Sigmoid colon (tissue), 7 donors: Measurements from ENCODE around the gene RASGRP2. TPM values are rescaled to one million over a fixed set of nuclear protein-coding genes. Genes with fewer than 3 reads are reported as not detected.
A peak's percentile ranks its signal among the peaks of the same experiment; 100 is the strongest.

ENCODE experiments used
- DNase-seq: peaks from one replicate; pipeline ENCODE4 v3.0.0-alpha.2; 2019
- H3K27ac ChIP-seq, 4 donors: fragments of 200-600 bp; sonication (generic); one replicate each; pipeline ENCODE4 v1.5.1; 2016 to 2019; ENCODE audit warnings: mild to moderate bottlenecking in 1 of 4
- H3K27me3 ChIP-seq, 3 donors: fragments of 200-600 bp; sonication (generic); one replicate each; pipeline ENCODE4 v1.5.1; 2019; ENCODE audit warnings: mild to moderate bottlenecking in 1 of 3
- H3K36me3 ChIP-seq, 4 donors: fragments of 200-600 bp; sonication (generic); one replicate each; pipeline ENCODE4 v1.5.1; 2016 to 2019
- H3K4me1 ChIP-seq, 4 donors: fragments of 200-600 bp; sonication (generic); one replicate each; pipeline ENCODE4 v1.5.1; 2017 to 2019
- H3K4me3 ChIP-seq, 4 donors: fragments of 200-600 bp; sonication (generic); one replicate each; pipeline ENCODE4 v1.5.1; 2017 to 2019; ENCODE audit warnings: mild to moderate bottlenecking in 2 of 4, moderate library complexity in 1 of 4
- H3K9me3 ChIP-seq, 4 donors: fragments of 200-600 bp in 3 of 4; sonication (generic) in 3 of 4; one replicate each; pipeline versions ENCODE4 v1.5.1 to v1.6.1; 2013 to 2019
- EP300 ChIP-seq, 4 donors: sonication (generic); formaldehyde crosslinking; IDR thresholded peaks; one replicate each; pipeline ENCODE4 v1.6.1; 2017; ENCODE audit warnings: antibody characterized with exemption in 4 of 4
- POLR2A ChIP-seq, 2 donors: fragments of 450-650 bp; IDR thresholded peaks; one replicate each; pipeline ENCODE4 v1.6.1; 2016; ENCODE audit warnings: antibody characterized with exemption in 2 of 2, mild to moderate bottlenecking in 2 of 2, moderate library complexity in 2 of 2
- POLR2AphosphoS5 ChIP-seq, 4 donors: sonication (generic); formaldehyde crosslinking; IDR thresholded peaks; one replicate each; pipeline ENCODE4 v1.6.1; 2017; ENCODE audit warnings: antibody characterized with exemption in 4 of 4
- WGBS, 2 donors: extraction: QIAGEN DNeasy Blood & Tissue Kit; methylation state at CpG; one replicate each; pipeline ENCODE4 v1.1.7; 2013; 5-methylcytosine and 5-hydroxymethylcytosine counted together
- intact Hi-C: fragments of 100-400 bp; cut with DNase I; formaldehyde crosslinking; loops from one replicate; pipeline ENCODE4 v1.15.1; 2023
- polyA plus RNA-seq, 3 donors: library from polyadenylated mRNA; stranded (reverse); fragments of 200-250 nt; gene quantifications; one replicate each; pipeline ENCODE4 v1.2.3, GENCODE V29; 2013
- total RNA-seq, 4 donors: library from RNA; depleted of rRNA; stranded (reverse); fragments of >200 nt; gene quantifications; one replicate each; pipeline ENCODE4 v1.1.0, GENCODE V29; 2016
- TF ChIP-seq, protein P1 (sequence below), 4 experiments: fragments of 450-650 bp in 3 of 4; fragments of 200-600 bp in 1 of 4; IDR thresholded peaks; one replicate each; pipeline ENCODE4 v1.5.1; 2016 to 2019; ENCODE audit warnings: antibody characterized with exemption in 4 of 4, mild to moderate bottlenecking in 3 of 4, moderate library complexity in 2 of 4
- donor health status: healthy with polysubstance abuse.
- donor health status: Bipolar disorder and iron deficiency.
- donor health status: healthy.

The RASGRP2 gene
- total and polyA plus RNA-seq, 7 donors: 2.1 to 101 (median 27.2) TPM

DNA sequence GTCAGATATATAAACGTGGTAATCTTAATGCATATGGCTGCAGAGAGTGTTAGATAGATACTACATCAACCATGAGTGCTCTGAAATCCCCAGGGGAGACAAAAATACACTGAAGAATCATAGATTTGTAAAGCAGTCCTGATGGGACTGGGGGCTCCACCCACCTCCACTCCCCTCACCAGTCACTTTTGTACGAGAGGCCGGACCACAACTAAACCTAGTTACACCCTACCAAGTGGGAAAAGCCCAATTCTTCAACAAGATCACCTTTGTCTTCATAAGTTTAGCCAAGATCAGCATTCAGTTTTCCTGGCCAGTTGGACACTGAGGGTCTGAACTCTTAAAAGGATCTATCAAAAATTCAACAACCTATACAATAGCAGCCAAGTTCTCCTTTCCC is 32.9 kb upstream of the RASGRP2 start:
- Histone ChIP-seq H3K27ac (peak overlapping the region; percentile 99 to 100 (median 100)), H3K4me1 (peaks cover 0 to 60% (median 50%) of the 10 kb centered on the region in 4 donors), H3K9me3 (no peaks in the 10 kb centered on the region), H3K4me3 (peak overlapping the region; percentile 96 to 99 (median 98)), H3K36me3 (peaks cover 30 to 47% (median 39%) of the 10 kb centered on the region in 4 donors), H3K27me3 (no peaks in the 10 kb centered on the region)
- intact Hi-C loops: no loop called here
- WGBS, 2 donors: 10 to 15% methylated on average over 3 of the region's 3 CpGs
- peak; percentile 55 for DNase-seq
- no peak for TF ChIP-seq POLR2A (IDR thresholded peaks at IDR 0.05)
- TF ChIP-seq EP300 (IDR thresholded peaks at IDR 0.05): no peak
- TF ChIP-seq, protein P1, sequence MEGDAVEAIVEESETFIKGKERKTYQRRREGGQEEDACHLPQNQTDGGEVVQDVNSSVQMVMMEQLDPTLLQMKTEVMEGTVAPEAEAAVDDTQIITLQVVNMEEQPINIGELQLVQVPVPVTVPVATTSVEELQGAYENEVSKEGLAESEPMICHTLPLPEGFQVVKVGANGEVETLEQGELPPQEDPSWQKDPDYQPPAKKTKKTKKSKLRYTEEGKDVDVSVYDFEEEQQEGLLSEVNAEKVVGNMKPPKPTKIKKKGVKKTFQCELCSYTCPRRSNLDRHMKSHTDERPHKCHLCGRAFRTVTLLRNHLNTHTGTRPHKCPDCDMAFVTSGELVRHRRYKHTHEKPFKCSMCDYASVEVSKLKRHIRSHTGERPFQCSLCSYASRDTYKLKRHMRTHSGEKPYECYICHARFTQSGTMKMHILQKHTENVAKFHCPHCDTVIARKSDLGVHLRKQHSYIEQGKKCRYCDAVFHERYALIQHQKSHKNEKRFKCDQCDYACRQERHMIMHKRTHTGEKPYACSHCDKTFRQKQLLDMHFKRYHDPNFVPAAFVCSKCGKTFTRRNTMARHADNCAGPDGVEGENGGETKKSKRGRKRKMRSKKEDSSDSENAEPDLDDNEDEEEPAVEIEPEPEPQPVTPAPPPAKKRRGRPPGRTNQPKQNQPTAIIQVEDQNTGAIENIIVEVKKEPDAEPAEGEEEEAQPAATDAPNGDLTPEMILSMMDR (IDR thresholded peaks at IDR 0.05): no peak
- TF ChIP-seq POLR2AphosphoS5 (IDR thresholded peaks at IDR 0.05): no peak

- H3K27ac ChIP-seq: peak overlapping the region in 3 of 4 donors; percentile 99 to 100 (median 100)
- intact Hi-C loops: no loop called here
- TF ChIP-seq POLR2AphosphoS5 (IDR thresholded peaks at IDR 0.05) (no peak), POLR2A (IDR thresholded peaks at IDR 0.05) (no peak), EP300 (IDR thresholded peaks at IDR 0.05) (no peak)
- TF ChIP-seq, protein P1 (IDR thresholded peaks at IDR 0.05): no peak
- H3K4me3 ChIP-seq: peak overlapping the region in 1 of 4 donors; percentile 98
- peaks cover 0 to 65% (median 52%) of the 10 kb centered on the region in 4 donors for H3K4me1 ChIP-seq
- no peak for DNase-seq
- H3K36me3 ChIP-seq: peaks cover 30 to 52% (median 42%) of the 10 kb centered on the region in 4 donors
- no peaks in the 10 kb centered on the region for H3K9me3 ChIP-seq
- H3K27me3 ChIP-seq: no peaks in the 10 kb centered on the region
- 63 to 78% methylated on average over 6 of the region's 6 CpGs for WGBS, 2 donors
Measured at GRCh38 chr11:64776425-64776824, 32.5 kb upstream of the RASGRP2 start.

DNA sequence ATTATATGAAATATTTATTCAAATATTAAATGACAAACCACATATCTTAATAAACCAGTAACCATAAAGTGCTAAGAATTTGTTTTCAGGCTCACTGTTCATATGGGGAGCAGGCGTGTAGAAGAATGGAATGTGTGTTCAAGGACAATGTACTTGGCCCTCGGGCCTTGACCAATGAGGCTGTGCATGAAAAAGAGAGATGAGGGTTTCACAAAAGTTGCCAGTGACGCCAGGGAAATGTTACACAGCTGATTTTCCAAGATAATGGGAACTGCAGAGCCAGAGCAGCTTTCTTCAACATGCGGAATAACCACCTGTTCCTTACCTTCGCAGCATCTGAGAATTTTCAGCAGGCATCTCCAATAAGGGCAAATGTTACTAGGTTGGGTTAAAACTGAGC is 30.2 kb upstream of the RASGRP2 start:
- no peaks in the 10 kb centered on the region for H3K9me3 ChIP-seq
- H3K27ac ChIP-seq: peak overlapping the region in 2 of 4 donors; percentile 14 to 56
- intact Hi-C loops: no loop called here
- peaks cover 47 to 74% (median 64%) of the 10 kb centered on the region in 4 donors for H3K36me3 ChIP-seq
- no peak for DNase-seq
- H3K4me1 ChIP-seq: peaks cover 0 to 66% (median 50%) of the 10 kb centered on the region in 4 donors
- H3K4me3 ChIP-seq: no peak overlapping the region
- H3K27me3 ChIP-seq: no peaks in the 10 kb centered on the region
- TF ChIP-seq EP300 (IDR thresholded peaks at IDR 0.05): no peak
- TF ChIP-seq POLR2A (IDR thresholded peaks at IDR 0.05): no peak
- TF ChIP-seq POLR2AphosphoS5 (IDR thresholded peaks at IDR 0.05): no peak
- whole genome bisulfite sequencing, 2 donors: 78 to 83% methylated on average over 5 of the region's 5 CpGs

DNA sequence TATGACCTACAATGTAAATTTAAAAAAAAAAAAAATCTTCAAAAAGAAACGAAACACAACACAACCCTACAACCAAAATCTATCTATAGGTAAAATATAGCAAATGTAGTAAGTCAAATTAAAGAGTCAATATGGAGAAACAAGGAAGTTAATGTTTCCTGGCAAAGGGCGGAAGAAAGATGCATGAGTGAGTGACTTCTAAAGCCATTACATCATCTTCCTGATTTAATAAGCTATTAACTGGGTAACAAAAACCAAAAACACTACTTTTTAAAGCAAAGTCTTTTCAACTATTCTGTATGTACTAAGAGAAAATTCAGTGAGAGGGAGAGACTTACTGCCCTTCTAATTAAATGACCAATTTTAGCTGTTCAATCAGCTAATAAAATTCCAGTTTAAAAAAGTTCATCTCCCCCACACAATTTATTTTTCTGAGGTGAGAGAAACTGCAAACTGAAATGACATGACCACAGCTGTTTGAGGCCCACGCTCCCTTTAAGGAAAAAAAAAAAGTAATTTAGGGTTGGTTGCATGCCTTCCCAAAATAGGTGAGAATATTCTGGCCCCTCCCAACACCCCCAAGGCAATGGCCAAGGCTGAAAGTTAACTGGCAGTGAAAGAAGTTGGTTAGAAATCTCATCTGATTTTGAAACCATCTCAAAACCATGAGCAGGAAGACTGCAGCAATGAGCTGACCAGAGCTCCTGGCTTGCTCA is 28.5 kb upstream of the RASGRP2 start:
- Histone ChIP-seq H3K27me3 (no peaks in the 10 kb centered on the region), H3K4me3 (no peak overlapping the region), H3K4me1 (peaks cover 0 to 74% (median 54%) of the 10 kb centered on the region in 4 donors), H3K27ac (peak overlapping the region in 3 of 4 donors; percentile 14 to 56 (median 48)), H3K9me3 (no peaks in the 10 kb centered on the region), H3K36me3 (peaks cover 64 to 91% (median 81%) of the 10 kb centered on the region in 4 donors)
- DNase-seq: no peak
- 52 to 73% methylated on average over 3 of the region's 3 CpGs for WGBS, 2 donors
- TF ChIP-seq, protein P1 (IDR thresholded peaks at IDR 0.05): no peak
- TF ChIP-seq POLR2AphosphoS5 (IDR thresholded peaks at IDR 0.05) (no peak), EP300 (IDR thresholded peaks at IDR 0.05) (no peak), POLR2A (IDR thresholded peaks at IDR 0.05) (no peak)
- intact Hi-C loops: no loop called here

- Histone ChIP-seq H3K27ac (peak overlapping the region in 3 of 4 donors; percentile 14 to 56 (median 48)), H3K27me3 (no peaks in the 10 kb centered on the region), H3K4me3 (no peak overlapping the region), H3K9me3 (no peaks in the 10 kb centered on the region), H3K36me3 (peaks cover 70 to 97% (median 87%) of the 10 kb centered on the region in 4 donors), H3K4me1 (peaks cover 0 to 76% (median 51%) of the 10 kb centered on the region in 4 donors)
- no peak for DNase-seq
- no peak for TF ChIP-seq POLR2A (IDR thresholded peaks at IDR 0.05)
- TF ChIP-seq, protein P1 (IDR thresholded peaks at IDR 0.05): no peak
- TF ChIP-seq POLR2AphosphoS5 (IDR thresholded peaks at IDR 0.05): no peak
- TF ChIP-seq EP300 (IDR thresholded peaks at IDR 0.05): no peak
- 67 to 90% methylated on average over 2 of the region's 2 CpGs for WGBS, 2 donors
- intact Hi-C loops: no loop called here
Measured at GRCh38 chr11:64771861-64772260, 27.9 kb upstream of the RASGRP2 start.
